Measurements from ENCODE around the gene TFCP2. TPM values are rescaled to one million over a fixed set of nuclear protein-coding genes. Genes with fewer than 3 reads are reported as not detected.

Gene TFCP2
- total and polyA plus RNA-seq, 7 experiments from 2014 or later, result 10.8 to 42.3 (median 27.4) TPM

- Histone ChIP-seq H3K4me1 (ENCODE audit: control insufficient read depth in 2 of 2, insufficient read depth in 2 of 2, low read length in 2 of 2) (no peaks in the 10 kb centered on the region), H3K9me3 (ENCODE audit: control insufficient read depth in 2 of 3, low read length in 3 of 3) (no peaks in the 10 kb centered on the region), H3K27ac (ENCODE audit: low read depth, low read length) (no peak overlapping the region), H3K4me3 (ENCODE audit: low read length) (no peak overlapping the region), H3K27me3 (ENCODE audit: control insufficient read depth in 2 of 2, insufficient read depth in 2 of 2, low read length in 2 of 2) (no peaks in the 10 kb centered on the region), H3K36me3 (ENCODE audit: control insufficient read depth in 2 of 3, insufficient read depth in 3 of 3, low read length in 3 of 3) (peaks cover 0 to 42% (median 8%) of the 10 kb centered on the region in 3 experiments)
- ChIA-PET CTCF (no interaction called here), POLR2A (interaction anchor here (0.5 kb wide), 1 partner anchor 37 kb away, joined by 3 read pairs; no protein-coding TSS in a partner anchor)
- ATAC-seq (no peak), DNase-seq (no peak)
- Mint-ChIP-seq H3K4me3 (no peak overlapping the region), H3K36me3 (peaks cover 0 to 30% (median 6%) of the 10 kb centered on the region in 5 donors), H3K4me1 (peaks cover 0 to 11% (median 0%) of the 10 kb centered on the region in 7 donors), H3K27ac (no peak overlapping the region), H3K27me3 (no peaks in the 10 kb centered on the region), H3K9me3 (peaks cover 0 to 1% (median 0%) of the 10 kb centered on the region in 11 donors)
- intact Hi-C loops (cut with micrococcal nuclease), result no loop called here
Measured at GRCh38 chr12:51191516-51192283, 18.8 kb upstream of the TFCP2 start.

- intact Hi-C loops (cut with micrococcal nuclease), result no loop called here
- H3K4me3 ChIP-seq (ENCODE audit: low read length), result no peak overlapping the region
- CTCF ChIA-PET, result no interaction called here
- no peak overlapping the region for H3K27ac ChIP-seq (ENCODE audit: low read depth, low read length)
- H3K36me3 ChIP-seq (ENCODE audit: control insufficient read depth in 2 of 3, insufficient read depth in 3 of 3, low read length in 3 of 3), result peaks cover 0 to 36% (median 8%) of the 10 kb centered on the region in 3 experiments
- H3K4me1 Mint-ChIP-seq, result peaks cover 0 to 15% (median 0%) of the 10 kb centered on the region in 7 donors
- H3K9me3 Mint-ChIP-seq, result peaks cover 0 to 1% (median 0%) of the 10 kb centered on the region in 11 donors
- POLR2A ChIA-PET, result interaction anchor here (1.4 kb wide), 1 partner anchor 13 kb away, joined by 5 read pairs; no protein-coding TSS in a partner anchor
- ATAC-seq (no peak), DNase-seq (no peak)
- no peaks in the 10 kb centered on the region for H3K4me1 ChIP-seq (ENCODE audit: control insufficient read depth in 2 of 2, insufficient read depth in 2 of 2, low read length in 2 of 2)
- peaks cover 0 to 30% (median 6%) of the 10 kb centered on the region in 5 donors for H3K36me3 Mint-ChIP-seq
- H3K27ac Mint-ChIP-seq, result no peak overlapping the region
- H3K27me3 Mint-ChIP-seq, result no peaks in the 10 kb centered on the region
- H3K9me3 ChIP-seq (ENCODE audit: control insufficient read depth in 2 of 3, low read length in 3 of 3), result no peaks in the 10 kb centered on the region
- H3K27me3 ChIP-seq (ENCODE audit: control insufficient read depth in 2 of 2, insufficient read depth in 2 of 2, low read length in 2 of 2), result no peaks in the 10 kb centered on the region
- H3K4me3 Mint-ChIP-seq, result no peak overlapping the region
Measured at GRCh38 chr12:51190820-51191219, 17.9 kb upstream of the TFCP2 start.

- H3K4me3 Mint-ChIP-seq, result no peak overlapping the region
Measured at GRCh38 chr12:51189790-51190355, 16.9 kb upstream of the TFCP2 start.

GRCh38 chr12:51188359-51189051 lies 15.6 kb upstream of the TFCP2 start:
- Mint-ChIP-seq H3K9me3 (no peaks in the 10 kb centered on the region), H3K27ac (peak overlapping the region in 2 of 9 donors; percentile 28 to 36), H3K36me3 (peaks cover 0 to 27% (median 6%) of the 10 kb centered on the region in 5 donors), H3K4me1 (peaks cover 0 to 19% (median 0%) of the 10 kb centered on the region in 7 donors), H3K27me3 (no peaks in the 10 kb centered on the region), H3K4me3 (no peak overlapping the region)
- peaks cover 0 to 36% (median 6%) of the 10 kb centered on the region in 3 experiments for H3K36me3 ChIP-seq (ENCODE audit: control insufficient read depth in 2 of 3, insufficient read depth in 3 of 3, low read length in 3 of 3)
- ChIA-PET POLR2A (no interaction called here), CTCF (no interaction called here)
- ATAC-seq (no peak), DNase-seq (no peak)
- H3K27ac ChIP-seq (ENCODE audit: low read depth, low read length), result no peak overlapping the region
- H3K4me3 ChIP-seq (ENCODE audit: low read length), result no peak overlapping the region
- H3K9me3 ChIP-seq (ENCODE audit: control insufficient read depth in 2 of 3, low read length in 3 of 3), result no peaks in the 10 kb centered on the region
- H3K27me3 ChIP-seq (ENCODE audit: control insufficient read depth in 2 of 2, insufficient read depth in 2 of 2, low read length in 2 of 2), result no peaks in the 10 kb centered on the region
- intact Hi-C loops (cut with micrococcal nuclease), result no loop called here
- H3K4me1 ChIP-seq (ENCODE audit: control insufficient read depth in 2 of 2, insufficient read depth in 2 of 2, low read length in 2 of 2), result no peaks in the 10 kb centered on the region

More at GRCh38 chr12:51189790-51190355, 16.9 kb upstream of the TFCP2 start:
- H3K27me3 ChIP-seq (ENCODE audit: control insufficient read depth in 2 of 2, insufficient read depth in 2 of 2, low read length in 2 of 2), result no peaks in the 10 kb centered on the region
- H3K27ac Mint-ChIP-seq, result peak overlapping the region in 2 of 9 donors; percentile 13 to 48
- H3K27me3 Mint-ChIP-seq, result no peaks in the 10 kb centered on the region
- H3K4me3 ChIP-seq (ENCODE audit: low read length), result no peak overlapping the region
- ATAC-seq (no peak), DNase-seq (no peak)
- intact Hi-C loops (cut with micrococcal nuclease), result no loop called here
- H3K27ac ChIP-seq (ENCODE audit: low read depth, low read length), result no peak overlapping the region
- H3K4me1 Mint-ChIP-seq, result peaks cover 0 to 19% (median 0%) of the 10 kb centered on the region in 7 donors
- H3K36me3 Mint-ChIP-seq, result peaks cover 0 to 27% (median 6%) of the 10 kb centered on the region in 5 donors
- CTCF ChIA-PET, result no interaction called here
- H3K9me3 Mint-ChIP-seq, result peaks cover 0 to 1% (median 0%) of the 10 kb centered on the region in 11 donors
- H3K4me1 ChIP-seq (ENCODE audit: control insufficient read depth in 2 of 2, insufficient read depth in 2 of 2, low read length in 2 of 2), result no peaks in the 10 kb centered on the region
- POLR2A ChIA-PET, result interaction anchor here (1.4 kb wide), 1 partner anchor 14 kb away, joined by 5 read pairs; no protein-coding TSS in a partner anchor
- H3K36me3 ChIP-seq (ENCODE audit: control insufficient read depth in 2 of 3, insufficient read depth in 3 of 3, low read length in 3 of 3), result peaks cover 0 to 36% (median 6%) of the 10 kb centered on the region in 3 experiments
- no peaks in the 10 kb centered on the region for H3K9me3 ChIP-seq (ENCODE audit: control insufficient read depth in 2 of 3, low read length in 3 of 3)

- DNase-seq (no peak), ATAC-seq (no peak)
- Histone ChIP-seq H3K4me3 (ENCODE audit: low read length) (no peak overlapping the region), H3K27ac (ENCODE audit: low read depth, low read length) (no peak overlapping the region), H3K9me3 (ENCODE audit: control insufficient read depth in 2 of 3, low read length in 3 of 3) (no peaks in the 10 kb centered on the region), H3K27me3 (ENCODE audit: control insufficient read depth in 2 of 2, insufficient read depth in 2 of 2, low read length in 2 of 2) (no peaks in the 10 kb centered on the region), H3K36me3 (ENCODE audit: control insufficient read depth in 2 of 3, insufficient read depth in 3 of 3, low read length in 3 of 3) (peaks cover 0 to 32% (median 6%) of the 10 kb centered on the region in 3 experiments), H3K4me1 (ENCODE audit: control insufficient read depth in 2 of 2, insufficient read depth in 2 of 2, low read length in 2 of 2) (no peaks in the 10 kb centered on the region)
- POLR2A ChIA-PET, result interaction anchor here (1.2 kb wide), 1 partner anchor 12 kb away, joined by 3 read pairs; no protein-coding TSS in a partner anchor
- CTCF ChIA-PET, result no interaction called here
- intact Hi-C loops (cut with micrococcal nuclease), result no loop called here
- no peaks in the 10 kb centered on the region for H3K9me3 Mint-ChIP-seq
- H3K27ac Mint-ChIP-seq, result peak overlapping the region in 1 of 9 donors; percentile 32
- no peak overlapping the region for H3K4me3 Mint-ChIP-seq
- no peaks in the 10 kb centered on the region for H3K27me3 Mint-ChIP-seq
- H3K4me1 Mint-ChIP-seq, result peaks cover 0 to 19% (median 0%) of the 10 kb centered on the region in 7 donors
- H3K36me3 Mint-ChIP-seq, result peaks cover 0 to 22% (median 6%) of the 10 kb centered on the region in 5 donors
Measured at GRCh38 chr12:51187370-51187987, 14.5 kb upstream of the TFCP2 start.

GRCh38 chr12:51186465-51187085 lies 13.6 kb upstream of the TFCP2 start:
- Histone ChIP-seq H3K27ac (ENCODE audit: low read depth, low read length) (no peak overlapping the region), H3K4me1 (ENCODE audit: control insufficient read depth in 2 of 2, insufficient read depth in 2 of 2, low read length in 2 of 2) (no peaks in the 10 kb centered on the region), H3K27me3 (ENCODE audit: control insufficient read depth in 2 of 2, insufficient read depth in 2 of 2, low read length in 2 of 2) (no peaks in the 10 kb centered on the region), H3K36me3 (ENCODE audit: control insufficient read depth in 2 of 3, insufficient read depth in 3 of 3, low read length in 3 of 3) (peaks cover 0 to 23% (median 6%) of the 10 kb centered on the region in 3 experiments), H3K9me3 (ENCODE audit: control insufficient read depth in 2 of 3, low read length in 3 of 3) (no peaks in the 10 kb centered on the region), H3K4me3 (ENCODE audit: low read length) (no peak overlapping the region)
- ChIA-PET POLR2A (interaction anchor here (1.2 kb wide), 1 partner anchor 13 kb away, joined by 3 read pairs; no protein-coding TSS in a partner anchor), CTCF (no interaction called here)
- no peak for ATAC-seq
- DNase-seq, result no peak
- Mint-ChIP-seq H3K27me3 (no peaks in the 10 kb centered on the region), H3K27ac (peak overlapping the region in 1 of 9 donors; percentile 42), H3K36me3 (peaks cover 0 to 14% (median 6%) of the 10 kb centered on the region in 5 donors), H3K4me1 (peaks cover 0 to 19% (median 0%) of the 10 kb centered on the region in 7 donors), H3K4me3 (no peak overlapping the region), H3K9me3 (no peaks in the 10 kb centered on the region)
- intact Hi-C loops (cut with micrococcal nuclease), result no loop called here

Data from naive thymus-derived CD4-positive, alpha-beta T cell (primary cell).